Endothelial cell of umbilical vein (primary cell): ENCODE measurements around the gene CCND1. TPM values are rescaled to one million over a fixed set of nuclear protein-coding genes. Genes with fewer than 3 reads are reported as not detected.

Source experiments
- BruUV-seq: library from RNA; stranded (reverse); fragments of 400-500 nt; replicated peaks from 2 replicates; lab custom pipeline; 2021; lab: Mats Ljungman, UMichigan
- CTCF ChIA-PET: fragments of 300-600, 350-600 bp; sonication (Branson Sonifier 250); formaldehyde crosslinking; loops from one replicate; lab custom pipeline; 2021; ENCODE audit warnings: antibody characterized with exemption, inconsistent platforms; lab: Charles Lee
- POLR2A ChIA-PET: fragments of 300-600, 350-600 bp; sonication (Branson Sonifier 250); formaldehyde crosslinking; loops from one replicate; lab custom pipeline; 2021; ENCODE audit warnings: antibody characterized with exemption, inconsistent platforms; lab: Charles Lee
- DNase-seq: peaks from one replicate; pipeline ENCODE4 v3.0.0-alpha.2; 2011; ENCODE audit warnings: low read depth, low spot score
- FAIRE-seq: peaks from 2 replicates; lab custom pipeline; 2011; peaks lifted over from hg19 to GRCh38; lab: Jason Lieb, UNC
- H2AFZ ChIP-seq: 2 replicates; pipeline ENCODE4 v1.6.0; 2012; ENCODE audit warnings: low read depth, low read length, control low read depth, inconsistent platforms
- H3K27ac ChIP-seq: 2 replicates; pipeline ENCODE4 v1.5.1; 2011; ENCODE audit warnings: low read depth, mild to moderate bottlenecking, control low read depth, low read length, moderate library complexity; ENCODE audit not compliant: insufficient read depth
- H3K27me3 ChIP-seq, 2 experiments: 2 replicates each; pipeline versions ENCODE4 v1.6.0 to v1.6.1; 2011; ENCODE audit warnings: low read length in 2 of 2, mixed read lengths in 1 of 2; ENCODE audit not compliant: control insufficient read depth in 2 of 2, insufficient read depth in 2 of 2
- H3K36me3 ChIP-seq, 2 experiments: 2 replicates in 1 of 2; 3 replicates in 1 of 2; pipeline ENCODE4 v1.5.1; 2011; ENCODE audit warnings: low read length in 2 of 2, mild to moderate bottlenecking in 1 of 2, moderate library complexity in 1 of 2; ENCODE audit not compliant: control insufficient read depth in 2 of 2, insufficient read depth in 2 of 2; ENCODE audit errors: extremely low read depth in 1 of 2
- H3K4me1 ChIP-seq: 3 replicates; pipeline ENCODE4 v1.5.1; 2011; ENCODE audit warnings: mild to moderate bottlenecking, low read length; ENCODE audit not compliant: control insufficient read depth, insufficient read depth; ENCODE audit errors: extremely low read depth
- H3K4me2 ChIP-seq: 2 replicates; pipeline ENCODE4 v1.6.1; 2011; ENCODE audit warnings: low read length, control low read depth, mixed read lengths; ENCODE audit not compliant: insufficient read depth
- H3K4me3 ChIP-seq, 3 experiments: fragments of 200-600 bp in 1 of 3; sonication (generic), shearing (Covaris generic) in 1 of 3; replicated peaks in 1 of 3; 2 replicates each; pipeline ENCODE4 v1.5.1; 2011 to 2016; ENCODE audit warnings: control low read depth in 3 of 3, low read length in 3 of 3, mild to moderate bottlenecking in 2 of 3, inconsistent platforms in 1 of 3, low read depth in 1 of 3, moderate library complexity in 1 of 3; ENCODE audit not compliant: insufficient read depth in 1 of 3
- H3K79me2 ChIP-seq: 2 replicates; pipeline ENCODE4 v1.6.0; 2012; ENCODE audit warnings: low read length, inconsistent platforms; ENCODE audit not compliant: control insufficient read depth, insufficient read depth
- H3K9ac ChIP-seq: replicated peaks from 2 replicates; pipeline ENCODE3; 2011; ENCODE audit warnings: low read length, control low read depth; ENCODE audit not compliant: insufficient read depth; ENCODE audit errors: extremely low read depth
- H3K9me1 ChIP-seq: replicated peaks from 3 replicates; pipeline ENCODE4 v1.6.0; 2011; ENCODE audit warnings: mild to moderate bottlenecking, low read length; ENCODE audit not compliant: control insufficient read depth, insufficient read depth; ENCODE audit errors: extremely low read depth
- H3K9me3 ChIP-seq: replicated peaks from 2 replicates; pipeline ENCODE4 v1.5.1; 2012; ENCODE audit warnings: low read length, inconsistent platforms; ENCODE audit not compliant: control insufficient read depth, insufficient read depth
- H4K20me1 ChIP-seq: replicated peaks from 2 replicates; pipeline ENCODE3; 2011; ENCODE audit warnings: mild to moderate bottlenecking, low read length; ENCODE audit not compliant: control insufficient read depth, insufficient read depth; ENCODE audit errors: extremely low read depth
- CTCF ChIP-seq, 2 donors: IDR thresholded peaks; 1 replicate in 1 of 2; 2 replicates in 1 of 2; pipeline ENCODE4 v1.5.1; 2011; ENCODE audit warnings: low read length in 2 of 2, mild to moderate bottlenecking in 2 of 2, moderate library complexity in 2 of 2, control low read depth in 1 of 2, inconsistent platforms in 1 of 2, low read depth in 1 of 2; ENCODE audit not compliant: insufficient read depth in 1 of 2; ENCODE audit errors: extremely low read depth in 1 of 2
- EZH2 ChIP-seq: IDR thresholded peaks from 2 replicates; pipeline ENCODE4 v1.6.1; 2012; ENCODE audit warnings: borderline replicate concordance, low read depth, mild to moderate bottlenecking, moderate library complexity, low read length, inconsistent platforms; ENCODE audit not compliant: severe bottlenecking
- FOS ChIP-seq: IDR thresholded peaks from 2 replicates; pipeline ENCODE4 v1.6.1; 2011; ENCODE audit warnings: mild to moderate bottlenecking, low read length, moderate library complexity, borderline replicate concordance; ENCODE audit not compliant: insufficient read depth
- GATA2 ChIP-seq: IDR thresholded peaks from 2 replicates; pipeline ENCODE4 v1.7.0; 2011; ENCODE audit warnings: low read depth, mild to moderate bottlenecking, moderate library complexity, mixed read lengths, low read length; ENCODE audit not compliant: insufficient read length, insufficient read depth
- JUN ChIP-seq: IDR thresholded peaks from 2 replicates; pipeline ENCODE4 v1.6.1; 2011; ENCODE audit warnings: borderline replicate concordance, low read depth; ENCODE audit not compliant: insufficient read length, insufficient read depth
- MAX ChIP-seq: IDR thresholded peaks from 2 replicates; pipeline ENCODE4 v1.6.1; 2011; ENCODE audit not compliant: insufficient read depth, insufficient read length
- MYC ChIP-seq: IDR thresholded peaks from one replicate; pipeline ENCODE4 v1.6.1; 2011; ENCODE audit warnings: mild to moderate bottlenecking, low read depth, low read length
- POLR2A ChIP-seq: IDR thresholded peaks from 2 replicates; pipeline ENCODE4 v1.6.1; 2012; ENCODE audit warnings: low read depth, mild to moderate bottlenecking, control low read depth, low read length
- POLR2AphosphoS5 ChIP-seq: IDR thresholded peaks from 2 replicates; pipeline ENCODE4 v1.6.1; 2012; ENCODE audit warnings: low read depth, mild to moderate bottlenecking, control low read depth, low read length, moderate library complexity; ENCODE audit not compliant: insufficient read depth
- dilution Hi-C: fragments of 300-500 bp; cut with MboI; formaldehyde crosslinking; loops from one replicate; pipeline ENCODE4 v1.15.0; 2019; ENCODE audit warnings: low sequenced_read_pairs; ENCODE audit not compliant: extremely low pct_ligation_motif_present
- intact Hi-C: fragments of 100-400 bp; cut with micrococcal nuclease; formaldehyde crosslinking; loops from one replicate; pipeline ENCODE4 v1.10.0; 2022
- polyA plus RNA-seq, 4 experiments: library from polyadenylated mRNA; depleted of rRNA in 3 of 4; stranded (reverse) in 3 of 4; unstranded in 1 of 4; fragments of >200 nt; gene quantifications; 2 replicates each; pipeline versions ENCODE4 v1.2.1 to v1.2.3, GENCODE V29; 2011 to 2012; ENCODE audit warnings: missing spikeins in 1 of 4
- total RNA-seq: library from RNA; stranded (reverse); gene quantifications from 2 replicates; pipeline ENCODE4 v1.2.3, GENCODE V29; 2021

The CCND1 gene
- total and polyA plus RNA-seq, 2 donors (not counting 3 experiments of a cell fraction or from before 2014, with no cell fraction given): 98.7 to 370 TPM

- FAIRE-seq: no peak
These were observed 21.9 kb downstream of the CCND1 start for GRCh38 chr11:69662806-69663205.

More at GRCh38 chr11:69662806-69663205, 21.9 kb downstream of the CCND1 start:
- dilution Hi-C loops (loop anchor here (25.0 kb wide), 1 partner anchor 551 kb away; no protein-coding TSS in a partner anchor), intact Hi-C loops (no loop called here)
- no peaks in the 10 kb centered on the region for H3K79me2 ChIP-seq
- no peak for DNase-seq
- peaks cover 2% of the 10 kb centered on the region for H3K4me1 ChIP-seq
- BruUV-seq: no TSS peak
- no peak overlapping the region for H3K27ac ChIP-seq
- TF ChIP-seq GATA2 (no peak), EZH2 (no peak), MYC (no peak), CTCF (IDR thresholded peaks at IDR 0.05; ENCODE audit: extremely low read depth in 1 of 2, insufficient read depth in 1 of 2, low read depth in 1 of 2, low read length in 2 of 2) (no peak), JUN (no peak), POLR2AphosphoS5 (no peak), MAX (no peak), FOS (no peak), POLR2A (no peak)
- no peaks in the 10 kb centered on the region for H3K9me3 ChIP-seq
- H3K9me1 ChIP-seq: no peaks in the 10 kb centered on the region
- no peaks in the 10 kb centered on the region for H4K20me1 ChIP-seq
- ChIA-PET POLR2A (no interaction called here), CTCF (interaction anchor here (1.1 kb wide), 1 partner anchor 561 kb away, joined by 4 read pairs; no protein-coding TSS in a partner anchor)
- peaks cover 2 to 17% of the 10 kb centered on the region in 2 experiments for H3K36me3 ChIP-seq
- no peak overlapping the region for H2AFZ ChIP-seq
- H3K4me2 ChIP-seq: no peak overlapping the region
- H3K9ac ChIP-seq: no peak overlapping the region
- H3K4me3 ChIP-seq: no peak overlapping the region
- H3K27me3 ChIP-seq: no peaks in the 10 kb centered on the region
